ENCODE results near the gene NAT14.

Gene NAT14

GRCh38 chr19:55472463-55472862 is 12.5 kb upstream of the NAT14 start:
- DNase-seq, result peak; percentile 67

GRCh38 chr19:55473225-55474012 is 11.6 kb upstream of the NAT14 start:
- no peak for DNase-seq

GRCh38 chr19:55474269-55475265 is 10.4 kb upstream of the NAT14 start:
- DNase-seq, result no peak

- DNase-seq, result peak; percentile 97
These were observed 8.8 kb upstream of the NAT14 start, which contains the start of gene ZNF628 for GRCh38 chr19:55476100-55476775. ZNF628 (plus strand) TSS chr19:55476617; CDS start chr19:55479911, 3,294 bp downstream.

- no peak for DNase-seq
These were observed 7.1 kb upstream of the NAT14 start for GRCh38 chr19:55477905-55478304.

- no peak for DNase-seq
These were observed 6.6 kb upstream of the NAT14 start for GRCh38 chr19:55478364-55478763.

- no peak for DNase-seq
These were observed 5.9 kb upstream of the NAT14 start for GRCh38 chr19:55479045-55479444.

GRCh38 chr19:55479451-55480230 is 5.3 kb upstream of the NAT14 start:
- no peak for DNase-seq

- DNase-seq, result no peak
These were observed 3.7 kb upstream of the NAT14 start for GRCh38 chr19:55481148-55481793.

- DNase-seq, result no peak
These were observed 3.2 kb upstream of the NAT14 start for GRCh38 chr19:55481794-55482155.

GRCh38 chr19:55482156-55482961 is 2.6 kb upstream of the NAT14 start:
- no peak for DNase-seq

GRCh38 chr19:55482967-55483705 is 1.9 kb upstream of the NAT14 start:
- DNase-seq, result no peak

GRCh38 chr19:55483706-55484592 is 1.0 kb upstream of the NAT14 start:
- no peak for DNase-seq

GRCh38 chr19:55485439-55486011 is 537 bp downstream of the NAT14 start:
- no peak for DNase-seq

GRCh38 chr19:55486043-55486970 is 1.3 kb downstream of the NAT14 start:
- no peak for DNase-seq

- peak; percentile 93 for DNase-seq
These were observed 2.3 kb downstream of the NAT14 start for GRCh38 chr19:55486971-55487923.

All from HCEC 1CT (cell line).